Measurements from ENCODE around the gene ARHGAP15.
A peak's percentile ranks its signal among the peaks of the same experiment; 100 is the strongest.

ARHGAP15 gene

GRCh38 chr2:143226714-143227541, 97.7 kb downstream of the ARHGAP15 start:
- DNase-seq (ENCODE audit: low spot score), result no peak

- DNase-seq (ENCODE audit: low spot score), result no peak
Observed at GRCh38 chr2:143229411-143229810, 100.2 kb downstream of the ARHGAP15 start.

- no peak for DNase-seq (ENCODE audit: low spot score)
Observed at GRCh38 chr2:143229952-143230351, 100.7 kb downstream of the ARHGAP15 start.

- DNase-seq (ENCODE audit: low spot score), result no peak
Observed at GRCh38 chr2:143230506-143231253, 101.5 kb downstream of the ARHGAP15 start.

- DNase-seq (ENCODE audit: low spot score), result no peak
Observed at GRCh38 chr2:143231254-143231645, 102.0 kb downstream of the ARHGAP15 start.

GRCh38 chr2:143237146-143237777, 108.0 kb downstream of the ARHGAP15 start:
- no peak for DNase-seq (ENCODE audit: low spot score)

GRCh38 chr2:143241403-143242088, 112.3 kb downstream of the ARHGAP15 start:
- no peak for DNase-seq (ENCODE audit: low spot score)

GRCh38 chr2:143246246-143246645, 117.0 kb downstream of the ARHGAP15 start:
- DNase-seq (ENCODE audit: low spot score), result no peak

- DNase-seq (ENCODE audit: low spot score), result peak; percentile 54
Observed at GRCh38 chr2:143246815-143247744, 117.9 kb downstream of the ARHGAP15 start.

- DNase-seq (ENCODE audit: low spot score), result no peak
Observed at GRCh38 chr2:143248631-143249030, 119.4 kb downstream of the ARHGAP15 start.

- DNase-seq (ENCODE audit: low spot score), result no peak
Observed at GRCh38 chr2:143251681-143252080, 122.5 kb downstream of the ARHGAP15 start.

GRCh38 chr2:143252138-143252907, 123.1 kb downstream of the ARHGAP15 start:
- DNase-seq (ENCODE audit: low spot score), result no peak

- DNase-seq (ENCODE audit: low spot score), result peak; percentile 53
Observed at GRCh38 chr2:143254110-143254509, 124.9 kb downstream of the ARHGAP15 start.

- no peak for DNase-seq (ENCODE audit: low spot score)
Observed at GRCh38 chr2:143255086-143255485, 125.9 kb downstream of the ARHGAP15 start.

- peak; percentile 54 for DNase-seq (ENCODE audit: low spot score)
Observed at GRCh38 chr2:143255899-143256298, 126.7 kb downstream of the ARHGAP15 start.

GRCh38 chr2:143258126-143258892, 129.1 kb downstream of the ARHGAP15 start:
- DNase-seq (ENCODE audit: low spot score), result peak; percentile 77

GRCh38 chr2:143259368-143259958, 130.2 kb downstream of the ARHGAP15 start:
- peak; percentile 83 for DNase-seq (ENCODE audit: low spot score)

- DNase-seq (ENCODE audit: low spot score), result peak; percentile 66
Observed at GRCh38 chr2:143261986-143262385, 132.8 kb downstream of the ARHGAP15 start.

- no peak for DNase-seq (ENCODE audit: low spot score)
Observed at GRCh38 chr2:143262389-143262788, 133.2 kb downstream of the ARHGAP15 start.

Data from CD4-positive, alpha-beta T cell treated with Interleukin-15 for 4 hours (primary cell).